SU-DHL-6 (cell line): ENCODE measurements around the gene MARK2.

Experiments used
- CTCF ChIP-seq: fragments of 200-600 bp; sonication (generic); IDR thresholded peaks from one replicate; pipeline ENCODE4 v1.5.1; 2017; ENCODE audit warnings: antibody characterized with exemption, mild to moderate bottlenecking, low read length, moderate library complexity; ENCODE audit not compliant: insufficient read depth, poor library complexity, severe bottlenecking
- EZH2phosphoT487 ChIP-seq: fragments of 200-600 bp; sonication (generic), shearing (Covaris generic); conservative IDR thresholded peaks from 2 replicates; pipeline ENCODE4 v1.6.1; 2018; ENCODE audit warnings: mild to moderate bottlenecking, antibody characterized with exemption, low read length, moderate library complexity, mixed read lengths

GRCh38 chr11:63850920-63851319, 12.0 kb downstream of the MARK2 start:
- TF ChIP-seq CTCF: no peak
- TF ChIP-seq EZH2phosphoT487: no peak
